RWPE1 (cell line): ENCODE results near the gene CASD1.
A peak's percentile ranks its signal among the peaks of the same experiment; 100 is the strongest.

Source experiments
- CTCF ChIA-PET: fragments of 350-600 bp; sonication (Branson Sonifier 250); formaldehyde crosslinking; extraction: SDS; loops from one replicate; lab custom pipeline; 2021; lab: Yijun Ruan, JAX
- POLR2A ChIA-PET: fragments of 400-600 bp; formaldehyde crosslinking; extraction: SDS; loops from one replicate; lab custom pipeline; 2020; ENCODE audit warnings: antibody characterized with exemption; ENCODE audit not compliant: low non-redundant PET; lab: Yijun Ruan, JAX
- DNase-seq: peaks from one replicate; pipeline ENCODE4 v3.0.0; 2012; ENCODE audit warnings: low spot score
- H3K27ac ChIP-seq: fragments of 450-650 bp; 2 replicates; pipeline ENCODE4 v1.5.1; 2017
- CTCF ChIP-seq: fragments of 450-650 bp; conservative IDR thresholded peaks from 2 replicates; pipeline ENCODE4 v1.5.1; 2017; ENCODE audit warnings: low read depth, mild to moderate bottlenecking

CASD1 gene

GRCh38 chr7:94492601-94493000 is 17.0 kb upstream of the CASD1 start:
- POLR2A ChIA-PET = no interaction called here
- DNase-seq = no peak
- no peak for TF ChIP-seq CTCF
- CTCF ChIA-PET = no interaction called here
- H3K27ac ChIP-seq = no peak overlapping the region

- no peak overlapping the region for H3K27ac ChIP-seq
- CTCF ChIA-PET = no interaction called here
- TF ChIP-seq CTCF = no peak
- no peak for DNase-seq
- POLR2A ChIA-PET = no interaction called here
Observed at GRCh38 chr7:94497874-94498670, 11.5 kb upstream of the CASD1 start.

GRCh38 chr7:94498918-94499317 is 10.7 kb upstream of the CASD1 start:
- TF ChIP-seq CTCF = no peak
- DNase-seq = no peak
- no peak overlapping the region for H3K27ac ChIP-seq
- ChIA-PET CTCF (no interaction called here), POLR2A (no interaction called here)

GRCh38 chr7:94507462-94507861 is 2.1 kb upstream of the CASD1 start:
- ChIA-PET CTCF (no interaction called here), POLR2A (no interaction called here)
- H3K27ac ChIP-seq = no peak overlapping the region
- no peak for TF ChIP-seq CTCF
- DNase-seq = no peak

- ChIA-PET POLR2A (no interaction called here), CTCF (no interaction called here)
- DNase-seq = no peak
- no peak for TF ChIP-seq CTCF
- H3K27ac ChIP-seq = no peak overlapping the region
Observed at GRCh38 chr7:94507962-94508361, 1.6 kb upstream of the CASD1 start.

GRCh38 chr7:94509887-94510581 is 425 bp downstream of the CASD1 start:
- ChIA-PET CTCF (interaction anchor here (0.6 kb wide), 1 partner anchor 608 kb away, joined by 3 read pairs; no protein-coding TSS in a partner anchor), POLR2A (no interaction called here)
- peak; percentile 72 for DNase-seq
- H3K27ac ChIP-seq = peak overlapping the region; percentile 83
- peak; percentile 43 for TF ChIP-seq CTCF
